ENCODE measurements around the gene SPINT3. TPM values are rescaled to one million over a fixed set of nuclear protein-coding genes. Genes with fewer than 3 reads are reported as not detected.

Gene SPINT3, protein sequence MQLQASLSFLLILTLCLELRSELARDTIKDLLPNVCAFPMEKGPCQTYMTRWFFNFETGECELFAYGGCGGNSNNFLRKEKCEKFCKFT
- total RNA-seq: not detected in 2 replicates

DNA sequence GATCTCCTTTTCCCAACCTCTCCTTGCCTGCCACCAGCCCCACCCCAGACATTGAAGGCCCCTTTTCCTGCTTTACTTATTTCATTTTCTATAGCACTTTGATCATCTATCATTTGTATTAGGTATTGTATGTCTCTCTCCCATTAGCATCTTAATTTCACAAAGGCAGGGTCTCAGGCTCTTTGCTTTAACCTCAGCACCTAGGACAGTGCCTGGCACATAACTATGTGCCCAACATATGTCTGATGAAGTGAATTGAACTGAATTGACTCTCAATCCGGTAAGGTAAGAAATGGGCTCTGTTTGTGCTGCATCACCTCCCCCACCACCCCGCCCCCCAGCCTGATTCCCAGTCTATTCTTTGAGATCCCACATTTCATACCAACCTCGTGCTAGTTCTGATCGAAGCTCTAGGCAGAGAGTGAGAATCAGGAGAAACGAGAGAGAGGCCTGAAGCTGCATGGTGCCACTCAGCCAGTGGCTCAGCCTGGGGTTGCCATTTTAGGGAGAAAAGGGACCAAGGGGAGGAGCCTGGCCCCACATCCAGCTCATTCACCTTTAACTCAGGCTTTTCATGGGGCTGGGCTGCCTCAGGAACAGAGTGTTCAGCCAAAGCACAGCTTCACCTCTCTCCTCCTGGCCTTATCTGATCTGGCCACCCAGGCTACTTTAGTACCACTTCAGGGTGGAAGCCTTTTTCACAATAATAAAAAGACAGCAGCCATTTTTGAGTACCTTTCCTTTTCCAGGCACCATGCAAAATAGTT is at the start of gene SPINT3:
Gene SPINT3, minus strand, starts transcription at position 476 of the 767 bp plus-strand sequence. Its CDS starts 14 bp downstream, at position 462.
- DNase-seq (ENCODE audit: low read depth in 2 of 2): no peak

DNA sequence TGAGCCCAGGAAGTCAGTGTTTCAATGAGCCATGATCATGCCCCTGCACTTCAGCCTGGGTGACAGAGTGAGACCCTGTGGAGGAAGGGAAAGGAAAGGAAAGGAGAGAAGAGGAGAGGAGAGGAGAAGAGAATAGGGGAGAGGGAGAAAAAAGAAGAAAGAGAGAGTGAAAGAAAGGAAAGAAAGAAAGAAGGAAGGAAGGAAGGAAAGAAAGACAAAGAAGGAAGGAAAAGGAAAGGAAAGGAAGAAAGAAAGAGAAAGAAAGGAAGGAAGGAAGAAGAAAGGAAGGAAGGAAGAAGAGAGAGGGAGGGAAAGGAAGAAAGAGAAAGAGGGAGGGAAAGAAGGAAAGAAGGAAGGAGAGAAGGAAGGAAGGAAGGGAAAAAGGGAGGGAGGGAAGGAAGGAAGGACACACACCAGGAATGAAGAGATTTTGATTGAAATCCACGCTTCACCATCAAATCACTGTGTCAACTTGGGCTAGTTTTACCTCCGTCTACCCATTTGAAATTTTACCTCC is 49.4 kb upstream of the SPINT3 start:
- DNase-seq (ENCODE audit: low read depth in 2 of 2): no peak

DNA sequence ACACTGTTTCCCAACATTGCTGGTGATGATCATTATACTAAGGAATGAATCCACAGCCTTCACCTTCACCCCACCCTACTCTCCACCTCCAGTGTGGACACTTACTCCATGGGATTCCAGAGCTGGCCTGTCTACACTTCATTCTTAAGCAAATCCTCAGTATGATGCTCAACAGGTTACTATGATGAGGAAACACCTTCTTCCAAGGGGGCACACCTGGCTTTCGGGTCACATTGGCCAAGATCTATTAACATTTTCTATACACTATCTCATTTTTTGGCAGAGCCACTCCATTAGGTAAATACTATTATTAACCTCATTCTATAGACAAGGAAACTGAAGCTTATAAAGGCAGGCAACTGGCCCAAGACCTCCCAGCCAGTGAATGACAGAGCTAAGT is 39.8 kb upstream of the SPINT3 start:
- DNase-seq (ENCODE audit: low read depth in 2 of 2): no peak

DNA sequence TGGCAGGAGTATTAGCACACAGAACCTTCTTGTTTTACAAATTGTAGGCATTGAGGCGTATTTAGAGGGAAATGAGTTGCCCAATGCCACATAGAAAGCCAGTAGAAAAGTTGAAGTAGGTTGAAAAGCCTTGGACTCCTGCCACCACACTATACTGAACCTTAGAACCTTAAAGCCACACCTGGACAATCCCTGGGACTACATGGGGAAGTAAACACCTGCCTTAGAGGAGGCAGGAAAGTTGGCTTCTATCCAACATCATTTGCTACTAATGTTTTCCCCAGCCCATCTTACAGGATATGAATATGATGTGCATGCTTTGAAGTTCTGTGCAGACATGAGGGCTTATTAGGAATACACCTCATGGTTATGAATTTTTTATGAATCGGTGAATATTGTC is 37.0 kb upstream of the SPINT3 start:
- DNase-seq (ENCODE audit: low read depth in 2 of 2): no peak

DNA sequence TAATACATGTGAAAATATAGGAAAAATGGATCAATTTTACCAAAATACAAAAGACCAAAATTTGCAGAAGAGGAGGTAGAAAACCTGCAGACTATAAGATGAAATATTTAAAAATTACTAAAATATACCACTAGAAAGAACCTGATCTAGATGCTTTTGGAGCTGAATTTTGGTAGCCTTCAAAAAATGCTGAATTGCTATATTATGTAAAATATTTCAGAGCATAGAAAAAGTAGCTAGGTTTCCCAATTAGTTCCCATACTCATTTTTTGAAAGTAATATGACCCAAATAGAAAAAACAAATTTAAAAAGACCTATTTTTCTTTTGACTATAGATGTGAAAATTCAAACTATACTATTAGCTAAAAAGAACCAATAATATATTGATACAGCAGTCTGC is 35.3 kb upstream of the SPINT3 start:
- no peak for DNase-seq (ENCODE audit: low read depth in 2 of 2)

DNA sequence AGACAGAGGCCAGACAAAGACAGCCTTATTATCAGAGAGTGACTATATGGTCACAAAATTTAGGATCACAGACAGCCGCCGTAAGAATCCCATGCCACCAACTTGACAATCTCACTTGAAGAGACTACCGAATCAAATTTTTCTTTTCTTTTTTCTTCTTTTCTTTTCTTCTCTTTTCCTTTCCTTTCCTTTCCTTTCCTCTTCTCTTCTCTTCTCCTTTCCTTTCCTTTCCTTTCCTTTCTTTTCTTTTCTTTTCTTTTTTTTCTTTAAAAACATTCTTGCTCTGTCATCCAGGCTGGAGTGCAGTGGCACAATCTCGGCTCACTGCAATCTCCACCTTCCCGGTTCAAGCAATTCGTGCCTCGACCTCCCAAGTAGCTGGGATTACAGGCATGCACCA is 33.0 kb upstream of the SPINT3 start:
- no peak for DNase-seq (ENCODE audit: low read depth in 2 of 2)

DNA sequence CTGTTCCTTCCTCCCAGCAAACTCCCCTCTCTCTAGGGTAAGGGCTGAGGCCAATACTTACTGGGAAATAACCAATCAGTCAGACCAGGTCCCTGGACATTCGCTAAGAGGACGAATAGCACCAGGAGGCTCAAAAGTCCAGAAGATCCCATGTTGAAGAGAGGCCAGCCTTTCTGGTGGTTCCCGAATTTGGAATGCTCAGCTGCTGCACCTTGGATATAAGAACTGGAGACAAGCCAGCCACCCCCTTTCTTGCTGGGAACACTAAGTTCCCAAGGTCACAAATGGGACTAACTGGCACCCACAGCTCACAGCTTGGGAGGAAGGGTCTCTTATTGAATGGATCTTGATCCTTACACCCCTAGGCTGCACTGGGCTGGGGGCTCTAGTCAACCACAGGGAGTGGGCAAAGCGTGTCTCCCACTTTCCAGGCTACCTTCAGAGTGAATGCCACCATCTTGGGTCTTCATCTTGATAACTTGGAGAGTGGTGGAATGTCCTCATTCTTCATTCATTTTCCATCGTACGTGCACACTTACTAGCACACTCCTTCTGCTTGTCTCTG is 31.9 kb upstream of the SPINT3 start, which contains the start of gene EPPIN:
Gene EPPIN, minus strand, starts transcription at position 196 of the 565 bp plus-strand sequence. Its CDS starts 44 bp downstream, at position 152.
- no peak for DNase-seq (ENCODE audit: low read depth in 2 of 2)

DNA sequence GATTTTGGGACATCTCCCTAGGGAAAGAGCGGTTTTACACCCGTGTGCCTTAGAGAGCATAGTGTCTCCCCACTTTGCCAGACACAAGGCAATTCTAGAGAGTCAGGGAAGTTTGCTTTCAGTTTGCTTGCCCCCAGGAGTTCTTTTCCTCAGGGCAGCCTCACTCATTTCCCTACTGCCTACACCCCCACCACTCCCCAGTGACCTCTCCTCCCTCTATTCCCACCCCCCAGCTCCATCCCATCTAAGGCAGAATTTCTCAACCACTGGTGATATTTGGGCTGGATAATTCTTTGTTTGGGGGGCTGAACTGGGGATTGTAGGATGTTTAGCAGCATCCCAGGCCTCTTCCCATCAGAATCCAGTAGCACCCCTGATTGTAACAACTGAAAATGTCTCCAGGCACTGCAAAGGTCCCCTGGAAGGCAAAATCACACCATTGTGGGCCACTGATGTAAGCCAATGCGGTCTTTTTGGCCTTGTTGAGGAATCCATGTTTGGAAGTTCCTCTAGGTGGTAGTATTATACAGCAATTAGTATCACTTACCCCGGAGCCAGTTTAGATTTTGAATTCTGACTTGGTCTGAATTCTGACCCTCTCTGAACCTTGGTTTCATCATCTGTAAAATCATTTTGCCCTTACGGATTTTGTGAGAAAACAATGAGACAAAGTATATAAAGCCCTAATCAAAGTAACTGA is 30.5 kb upstream of the SPINT3 start:
- no peak for DNase-seq (ENCODE audit: low read depth in 2 of 2)

DNA sequence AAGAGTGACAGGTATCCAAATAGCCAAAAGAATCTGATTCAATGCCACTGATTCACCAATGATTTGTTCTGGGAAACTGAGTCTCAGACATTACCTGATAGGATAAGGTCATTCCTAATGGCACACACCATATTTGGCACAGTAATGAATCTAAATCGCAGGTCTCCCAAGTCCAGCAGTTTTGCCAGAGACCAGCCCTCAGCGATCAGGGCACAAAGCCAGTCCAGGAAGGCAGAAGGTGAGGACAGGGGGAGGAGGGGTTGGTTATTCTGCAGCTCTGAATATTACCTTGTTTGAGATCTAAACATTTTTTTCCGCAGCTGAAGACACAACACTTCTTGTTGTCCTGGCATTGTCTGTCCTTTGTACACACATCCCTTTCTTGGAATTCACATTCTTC is 29.9 kb upstream of the SPINT3 start:
- no peak for DNase-seq (ENCODE audit: low read depth in 2 of 2)

DNA sequence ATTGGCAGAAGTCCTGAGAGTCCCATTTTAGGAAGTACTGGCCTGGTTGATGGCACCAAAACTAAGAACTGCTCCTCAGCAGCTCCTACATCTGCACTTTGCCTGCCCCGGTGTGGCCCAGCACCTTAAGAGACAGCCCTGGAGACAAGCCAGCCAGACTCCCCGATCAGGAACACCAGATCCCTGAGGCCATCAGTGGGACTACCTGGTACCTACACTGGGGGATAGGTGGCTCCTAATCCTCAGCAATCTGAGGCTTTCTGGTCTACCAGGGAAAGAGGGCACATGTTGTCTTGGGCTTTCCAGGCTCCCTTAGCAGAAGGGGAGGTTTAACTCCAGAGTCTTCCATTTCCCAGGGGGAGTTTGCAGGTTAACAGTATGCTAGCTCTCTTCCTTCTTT is 24.0 kb upstream of the SPINT3 start, which contains the start of gene WFDC6:
Gene WFDC6, minus strand, starts transcription at position 101 of the 400 bp plus-strand sequence. Its CDS starts 75 bp downstream, at position 26.
- DNase-seq (ENCODE audit: low read depth in 2 of 2): no peak

DNA sequence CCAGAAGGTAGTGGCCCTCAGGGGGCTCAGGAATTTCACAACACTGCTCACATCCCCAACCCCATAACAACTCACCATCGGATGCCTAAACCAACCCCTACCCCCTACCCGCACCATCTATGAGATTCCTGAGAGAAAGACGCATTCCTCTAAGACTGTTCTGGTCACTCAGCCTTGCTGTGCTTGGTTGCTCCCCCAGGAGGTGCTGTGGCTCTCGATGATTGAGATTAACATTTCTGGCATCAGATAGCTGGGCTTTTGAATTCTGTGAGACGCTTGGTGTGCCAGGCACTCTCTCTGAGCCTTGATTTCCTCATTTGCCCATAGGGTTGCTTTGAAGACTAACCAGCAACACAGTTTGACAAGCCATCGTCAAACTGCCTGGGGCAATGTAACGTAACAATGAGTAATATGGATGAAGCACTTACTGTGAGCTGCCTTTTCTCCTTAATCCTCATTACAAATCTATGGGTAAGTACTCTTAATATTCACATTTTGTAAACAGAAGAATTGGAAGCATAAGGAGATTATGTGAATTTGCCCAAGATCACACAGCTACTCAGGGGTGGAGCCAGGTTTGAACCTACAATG is 22.9 kb upstream of the SPINT3 start:
- DNase-seq (ENCODE audit: low read depth in 2 of 2): no peak

DNA sequence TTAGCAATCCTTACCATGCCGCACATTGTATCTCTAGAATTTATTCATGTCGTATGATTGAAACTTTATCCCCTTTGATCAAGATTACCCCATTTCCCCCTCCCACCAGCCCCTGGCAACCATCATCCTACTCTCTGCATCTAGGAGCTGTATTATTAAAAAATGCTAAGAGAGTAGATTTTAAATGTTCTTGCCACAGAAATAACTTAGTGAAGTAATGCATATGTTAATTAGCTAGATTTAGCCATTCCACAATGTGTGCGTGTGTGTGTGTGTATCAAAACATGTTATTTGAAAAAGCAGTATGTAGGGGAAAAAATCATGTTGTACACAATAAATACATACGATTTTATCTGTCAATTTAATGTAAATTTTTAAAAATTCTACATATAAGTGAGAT is 11.9 kb upstream of the SPINT3 start:
- DNase-seq (ENCODE audit: low read depth in 2 of 2): no peak

DNA sequence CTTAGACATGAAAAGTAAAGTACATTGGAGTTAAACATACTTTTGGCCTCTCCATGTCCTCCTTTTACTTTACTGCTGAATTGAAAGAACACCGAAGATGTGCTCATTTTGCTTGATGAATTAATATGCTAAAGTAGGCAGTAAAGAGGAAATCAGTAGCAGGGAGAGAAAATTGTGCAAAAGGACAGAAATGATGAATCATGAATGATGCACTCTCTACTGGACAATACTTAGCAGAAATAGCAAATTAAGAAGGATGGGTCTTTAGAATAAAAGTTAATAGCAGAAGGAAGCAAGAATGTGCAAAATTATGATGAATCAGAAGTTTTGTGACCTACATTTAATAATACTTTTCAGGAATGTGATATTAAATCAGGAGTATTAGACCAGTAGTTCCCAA is 8.4 kb upstream of the SPINT3 start:
- no peak for DNase-seq (ENCODE audit: low read depth in 2 of 2)

DNA sequence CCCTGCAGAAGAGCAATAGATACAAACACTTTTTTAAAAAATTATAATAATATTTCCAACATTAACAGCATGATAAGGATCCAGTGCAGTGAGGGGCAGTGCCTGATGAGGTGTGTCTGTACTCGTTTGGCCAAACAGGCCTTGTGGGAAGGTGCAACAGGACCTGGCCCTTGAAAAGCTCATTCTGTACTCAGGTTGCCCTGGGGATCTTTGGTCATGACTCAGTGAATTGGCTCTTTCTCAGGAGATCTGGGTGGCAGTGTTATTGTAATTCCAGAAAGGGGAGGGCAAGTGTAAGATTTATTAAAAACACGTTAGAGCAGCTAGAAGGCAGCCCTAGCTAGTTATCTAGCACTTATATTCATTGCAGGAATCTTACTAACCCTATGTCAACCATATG is 2.9 kb upstream of the SPINT3 start:
- no peak for DNase-seq (ENCODE audit: low read depth in 2 of 2)

DNA sequence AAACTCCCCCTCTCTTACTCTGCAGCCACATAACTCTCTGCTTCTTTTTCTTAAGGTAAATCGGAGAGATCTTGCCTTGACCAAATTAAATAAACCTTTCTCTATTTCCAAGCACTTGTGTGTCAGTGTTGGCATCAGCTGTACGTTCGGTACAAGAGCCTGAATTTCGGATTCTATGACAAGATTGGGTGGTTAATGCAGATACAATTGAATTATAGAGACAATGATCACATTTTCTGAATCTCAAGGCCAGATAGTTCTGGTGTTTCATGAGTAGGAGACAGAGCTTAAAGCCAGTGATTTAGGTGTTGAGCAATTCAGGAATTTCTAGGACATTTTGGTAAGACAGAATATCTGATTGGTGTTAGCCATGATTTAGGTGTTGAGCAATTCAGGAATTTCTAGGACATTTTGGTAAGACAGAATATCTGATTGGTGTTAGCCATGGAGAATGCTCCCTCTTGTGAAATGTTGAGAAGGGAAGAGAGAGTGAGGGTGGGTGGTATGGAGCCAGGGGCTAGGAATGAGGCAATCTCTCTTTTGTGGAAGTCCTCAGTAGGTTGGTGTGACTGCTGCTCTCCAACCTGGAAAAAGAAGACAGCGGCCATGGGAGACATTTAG is 5.1 kb downstream of the SPINT3 start:
- DNase-seq (ENCODE audit: low read depth in 2 of 2): no peak

DNA sequence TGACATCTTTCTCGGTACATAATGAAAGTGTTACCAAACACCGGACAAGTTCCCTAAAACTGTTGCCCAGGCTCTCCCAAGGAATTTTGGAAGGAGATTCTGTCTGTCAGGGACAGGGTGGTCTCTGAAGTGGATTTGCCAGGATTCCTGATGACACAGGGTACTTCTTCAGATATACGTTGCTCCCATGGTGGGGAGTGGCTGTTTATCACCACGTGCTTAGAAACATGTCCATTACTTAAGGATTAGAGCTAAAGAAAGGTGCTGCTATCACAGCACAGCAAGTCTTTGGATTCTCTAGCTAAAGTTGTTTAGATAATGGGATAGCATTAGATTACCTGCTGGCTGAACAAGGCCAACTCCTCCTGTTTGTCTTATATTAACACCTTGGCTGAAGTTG is 6.3 kb downstream of the SPINT3 start:
- DNase-seq (ENCODE audit: low read depth in 2 of 2): no peak

DNA sequence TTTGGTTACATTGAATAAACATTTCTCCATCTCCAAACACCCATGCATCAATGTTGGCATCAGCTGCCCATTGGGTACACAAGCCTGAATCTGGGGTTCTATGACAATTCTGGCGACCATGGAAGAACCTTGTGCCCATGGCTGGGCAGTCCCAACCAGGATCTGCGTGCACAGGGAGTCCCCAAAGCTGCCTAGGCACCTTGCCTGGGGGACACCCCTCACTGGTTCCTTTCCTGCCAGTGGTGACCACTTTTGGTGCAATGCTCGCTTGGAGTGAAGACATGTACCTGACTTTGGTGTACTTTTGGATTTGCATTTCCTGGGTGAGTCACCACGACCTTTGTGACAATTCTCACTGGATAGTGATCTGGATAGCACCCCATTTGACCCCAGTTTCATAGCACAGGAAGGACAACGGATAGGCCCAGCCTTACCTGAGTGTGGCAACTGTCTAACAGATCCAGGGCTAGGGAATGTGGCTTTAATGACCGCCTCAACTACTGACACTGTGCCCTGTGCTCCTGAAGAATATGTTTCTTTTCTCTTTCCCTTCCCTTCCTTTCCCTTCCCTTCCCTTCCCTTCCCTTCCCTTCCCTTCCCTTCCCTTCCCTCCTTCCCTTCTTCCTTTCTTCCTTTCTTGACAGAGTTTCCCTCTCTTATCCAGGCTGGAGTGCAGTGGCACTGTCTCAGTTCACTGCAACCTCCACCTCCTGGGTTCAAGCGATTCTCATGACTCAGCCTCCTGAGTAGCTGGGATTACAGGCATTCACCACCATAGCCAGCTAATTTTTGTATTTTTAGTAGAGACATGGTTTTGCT is 7.1 kb downstream of the SPINT3 start:
- DNase-seq (ENCODE audit: low read depth in 2 of 2): no peak

DNA sequence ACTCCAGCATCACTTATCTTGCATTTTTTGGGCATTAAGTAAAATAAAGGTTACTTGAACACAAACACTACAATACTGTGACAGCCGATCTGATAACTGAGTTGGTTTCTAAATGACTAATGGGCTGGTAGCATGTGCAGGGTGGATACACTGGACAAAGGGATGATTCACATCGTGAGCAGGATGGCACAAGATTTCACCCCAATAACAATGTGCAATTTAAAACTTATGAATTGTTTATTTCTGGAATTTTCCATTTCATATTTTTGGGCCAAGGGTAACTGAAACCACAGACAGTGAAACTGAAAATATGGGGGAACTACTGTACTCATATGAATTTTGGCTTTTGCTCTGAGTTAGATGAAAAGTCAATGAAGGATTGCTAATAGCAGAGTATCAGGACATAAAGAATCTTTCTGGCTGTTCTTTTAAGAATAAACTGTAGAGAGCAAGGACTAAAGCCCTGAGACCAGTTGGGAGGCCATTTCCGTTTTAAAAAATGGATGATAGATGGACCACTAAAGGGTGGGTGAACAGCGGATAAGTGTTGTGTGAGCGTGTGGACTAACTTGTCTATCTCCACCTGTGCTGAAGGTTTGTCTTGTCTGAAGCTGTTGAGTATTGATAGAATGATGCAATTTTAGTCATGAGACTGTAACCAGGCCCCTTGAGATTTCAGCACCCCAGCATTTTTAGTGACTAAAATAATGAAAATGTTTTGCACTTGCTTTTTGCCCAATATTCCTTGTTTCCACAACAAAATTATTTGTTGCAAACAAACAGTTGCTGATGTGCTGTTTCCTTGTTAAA is 8.2 kb downstream of the SPINT3 start:
- DNase-seq (ENCODE audit: low read depth in 2 of 2): no peak

DNA sequence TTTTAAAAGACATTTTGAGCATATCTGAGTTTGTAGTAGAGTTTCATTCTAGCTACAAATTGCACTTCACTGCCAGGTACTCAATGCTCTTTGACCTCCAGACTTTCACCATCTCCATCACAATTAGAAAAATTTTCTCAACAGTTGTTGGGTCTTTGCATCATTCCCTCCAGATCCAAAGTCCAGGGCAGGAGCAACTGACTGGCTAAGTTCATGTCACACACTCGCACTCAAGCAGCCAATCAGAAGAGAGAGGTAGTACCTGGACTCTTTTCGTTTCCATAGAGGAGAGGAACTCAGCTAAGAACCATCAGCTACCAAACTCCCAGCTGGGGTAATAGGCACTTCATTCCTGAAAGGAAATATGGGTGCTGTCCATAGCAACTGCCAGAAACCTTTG is 9.0 kb downstream of the SPINT3 start:
- no peak for DNase-seq (ENCODE audit: low read depth in 2 of 2)

DNA sequence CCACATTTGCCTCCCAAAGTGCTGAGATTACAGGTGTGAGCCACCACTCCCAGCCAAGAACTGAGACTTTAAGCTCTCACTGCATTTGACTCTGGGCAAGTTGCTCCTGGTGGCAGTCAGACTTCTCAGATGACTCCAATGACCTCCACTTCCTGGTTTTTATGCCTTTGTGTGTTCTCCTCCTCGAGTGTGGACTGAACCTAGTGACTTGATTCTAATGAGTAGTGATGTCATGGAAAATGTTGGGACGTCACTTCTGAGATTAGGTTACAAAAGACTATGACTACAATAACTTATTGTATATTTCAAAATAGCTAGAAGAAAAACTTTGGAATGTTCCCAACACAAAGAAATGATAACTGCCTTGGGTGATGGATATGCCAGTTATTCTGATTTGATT is 12.0 kb downstream of the SPINT3 start:
- no peak for DNase-seq (ENCODE audit: low read depth in 2 of 2)

All from dermis microvascular lymphatic vessel endothelial cell (primary cell).